ENCODE results near the gene FZD2.

DNA sequence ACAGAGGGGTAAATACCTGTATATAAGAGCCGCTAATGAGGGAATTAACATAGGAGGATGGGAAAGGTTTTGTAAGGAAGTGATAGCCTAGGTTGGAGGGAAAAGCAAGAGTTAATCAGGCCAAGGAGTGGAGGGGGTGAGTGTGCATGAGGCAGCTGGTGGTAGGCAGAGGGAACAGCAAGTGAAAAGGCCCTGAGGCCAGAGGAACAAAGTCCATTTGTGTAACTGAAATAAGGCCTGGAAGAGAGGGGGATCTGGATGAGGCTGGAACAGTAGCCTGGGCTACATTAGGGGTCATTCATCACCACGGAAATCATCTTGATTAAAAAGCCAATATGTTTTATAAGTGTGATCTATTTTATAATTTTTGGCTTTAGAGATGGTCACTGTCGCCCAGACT is 45.7 kb downstream of the FZD2 start:
- TF ChIP-seq ZNF274 (CRISPR knock-in tag; IDR thresholded peaks at IDR 0.05) (no peak), ZNF143 (CRISPR knock-in tag; IDR thresholded peaks at IDR 0.05) (no peak), DPF2 (CRISPR knock-in tag; IDR thresholded peaks at IDR 0.05; ENCODE audit: borderline replicate concordance, low read depth) (no peak), CEBPB (IDR thresholded peaks at IDR 0.05; ENCODE audit: borderline replicate concordance, low read depth, low read length) (no peak), CTCF (CRISPR knock-in tag; IDR thresholded peaks at IDR 0.05) (no peak), ZNF687 (CRISPR knock-in tag; IDR thresholded peaks at IDR 0.05) (no peak), ZMYM4 (CRISPR knock-in tag; IDR thresholded peaks at IDR 0.05) (no peak), YEATS2 (CRISPR knock-in tag; IDR thresholded peaks at IDR 0.05; ENCODE audit: borderline replicate concordance) (no peak), SUZ12 (IDR thresholded peaks at IDR 0.05; ENCODE audit: low read depth, low read length) (no peak), YY1 (IDR thresholded peaks at IDR 0.05; ENCODE audit: insufficient read depth, insufficient replicate concordance, low read depth, low read length) (no peak), CHD2 (IDR thresholded peaks at IDR 0.05; ENCODE audit: low read depth, low read length) (no peak)
- TF ChIP-seq, protein P1, sequence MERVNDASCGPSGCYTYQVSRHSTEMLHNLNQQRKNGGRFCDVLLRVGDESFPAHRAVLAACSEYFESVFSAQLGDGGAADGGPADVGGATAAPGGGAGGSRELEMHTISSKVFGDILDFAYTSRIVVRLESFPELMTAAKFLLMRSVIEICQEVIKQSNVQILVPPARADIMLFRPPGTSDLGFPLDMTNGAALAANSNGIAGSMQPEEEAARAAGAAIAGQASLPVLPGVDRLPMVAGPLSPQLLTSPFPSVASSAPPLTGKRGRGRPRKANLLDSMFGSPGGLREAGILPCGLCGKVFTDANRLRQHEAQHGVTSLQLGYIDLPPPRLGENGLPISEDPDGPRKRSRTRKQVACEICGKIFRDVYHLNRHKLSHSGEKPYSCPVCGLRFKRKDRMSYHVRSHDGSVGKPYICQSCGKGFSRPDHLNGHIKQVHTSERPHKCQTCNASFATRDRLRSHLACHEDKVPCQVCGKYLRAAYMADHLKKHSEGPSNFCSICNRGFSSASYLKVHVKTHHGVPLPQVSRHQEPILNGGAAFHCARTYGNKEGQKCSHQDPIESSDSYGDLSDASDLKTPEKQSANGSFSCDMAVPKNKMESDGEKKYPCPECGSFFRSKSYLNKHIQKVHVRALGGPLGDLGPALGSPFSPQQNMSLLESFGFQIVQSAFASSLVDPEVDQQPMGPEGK (CRISPR knock-in tag; IDR thresholded peaks at IDR 0.05) = no peak
- TF ChIP-seq, protein P2, sequence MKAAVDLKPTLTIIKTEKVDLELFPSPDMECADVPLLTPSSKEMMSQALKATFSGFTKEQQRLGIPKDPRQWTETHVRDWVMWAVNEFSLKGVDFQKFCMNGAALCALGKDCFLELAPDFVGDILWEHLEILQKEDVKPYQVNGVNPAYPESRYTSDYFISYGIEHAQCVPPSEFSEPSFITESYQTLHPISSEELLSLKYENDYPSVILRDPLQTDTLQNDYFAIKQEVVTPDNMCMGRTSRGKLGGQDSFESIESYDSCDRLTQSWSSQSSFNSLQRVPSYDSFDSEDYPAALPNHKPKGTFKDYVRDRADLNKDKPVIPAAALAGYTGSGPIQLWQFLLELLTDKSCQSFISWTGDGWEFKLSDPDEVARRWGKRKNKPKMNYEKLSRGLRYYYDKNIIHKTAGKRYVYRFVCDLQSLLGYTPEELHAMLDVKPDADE (CRISPR knock-in tag; IDR thresholded peaks at IDR 0.05) = no peak
